ENCODE data around the gene ENTHD1. TPM values are rescaled to one million over a fixed set of nuclear protein-coding genes. Genes with fewer than 3 reads are reported as not detected.

Gene ENTHD1
- polyA plus RNA-seq, 1 donor from 2014 or later = not detected

- no peaks in the 10 kb centered on the region for H3K79me2 ChIP-seq (replicated peaks; ENCODE audit: insufficient read depth, low read length)
- H3K9me3 ChIP-seq (ENCODE audit: low read length) = no peaks in the 10 kb centered on the region
- TF ChIP-seq EP300 (conservative IDR thresholded peaks at IDR 0.05; ENCODE audit: poor library complexity, severe bottlenecking) = no peak
- TF ChIP-seq MXI1 (conservative IDR thresholded peaks at IDR 0.05; ENCODE audit: poor library complexity, severe bottlenecking) = no peak
- TF ChIP-seq TAF1 (IDR thresholded peaks at IDR 0.05; ENCODE audit: low read depth) = no peak
- TF ChIP-seq REST (IDR thresholded peaks at IDR 0.05; ENCODE audit: borderline replicate concordance) = no peak
- no peak for TF ChIP-seq SMC3 (conservative IDR thresholded peaks at IDR 0.05; ENCODE audit: poor library complexity)
- no peak for TF ChIP-seq RAD21 (conservative IDR thresholded peaks at IDR 0.05)
- no peak for TF ChIP-seq CTCF (IDR thresholded peaks at IDR 0.05; ENCODE audit: poor library complexity, severe bottlenecking)
- TF ChIP-seq EZH2 (IDR thresholded peaks at IDR 0.05; ENCODE audit: borderline replicate concordance, insufficient read depth, low read length, poor library complexity, severe bottlenecking) = no peak
- TF ChIP-seq POLR2AphosphoS5 (IDR thresholded peaks at IDR 0.05) = no peak
- no peaks in the 10 kb centered on the region for H3K27me3 ChIP-seq (ENCODE audit: insufficient read depth, low read depth, low read length)
- no peak overlapping the region for H3K9ac ChIP-seq (ENCODE audit: low read length)
- H4K20me1 ChIP-seq (ENCODE audit: insufficient read depth) = no peaks in the 10 kb centered on the region
- no peaks in the 10 kb centered on the region for H3K9me2 ChIP-seq (ENCODE audit: insufficient read depth, low read length)
- H2AFZ ChIP-seq (ENCODE audit: low read depth, low read length) = no peak overlapping the region
- H3F3A ChIP-seq (ENCODE audit: insufficient read depth, low read length, poor library complexity, severe bottlenecking) = no peaks in the 10 kb centered on the region
- H3K36me3 ChIP-seq (ENCODE audit: insufficient read depth, low read length) = no peaks in the 10 kb centered on the region
- H3K4me3 ChIP-seq (ENCODE audit: low read length) = no peak overlapping the region
- H3K4me2 ChIP-seq (ENCODE audit: low read length) = no peak overlapping the region
- no peak overlapping the region for H3K27ac ChIP-seq (ENCODE audit: low read length)
Observed at GRCh38 chr22:39819429-39819828, 74.1 kb downstream of the ENTHD1 start.

GRCh38 chr22:39818094-39818493 is 75.5 kb downstream of the ENTHD1 start:
- TF ChIP-seq TAF1 (IDR thresholded peaks at IDR 0.05; ENCODE audit: low read depth) = no peak
- TF ChIP-seq EZH2 (IDR thresholded peaks at IDR 0.05; ENCODE audit: borderline replicate concordance, insufficient read depth, low read length, poor library complexity, severe bottlenecking) = no peak
- no peak for TF ChIP-seq CTCF (IDR thresholded peaks at IDR 0.05; ENCODE audit: poor library complexity, severe bottlenecking)
- no peak for TF ChIP-seq SMC3 (conservative IDR thresholded peaks at IDR 0.05; ENCODE audit: poor library complexity)
- no peak for TF ChIP-seq MXI1 (conservative IDR thresholded peaks at IDR 0.05; ENCODE audit: poor library complexity, severe bottlenecking)
- TF ChIP-seq REST (IDR thresholded peaks at IDR 0.05; ENCODE audit: borderline replicate concordance) = no peak
- no peak for TF ChIP-seq EP300 (conservative IDR thresholded peaks at IDR 0.05; ENCODE audit: poor library complexity, severe bottlenecking)
- no peak for TF ChIP-seq RAD21 (conservative IDR thresholded peaks at IDR 0.05)
- TF ChIP-seq POLR2AphosphoS5 (IDR thresholded peaks at IDR 0.05) = no peak
- Histone ChIP-seq H3K79me2 (replicated peaks; ENCODE audit: insufficient read depth, low read length) (no peaks in the 10 kb centered on the region), H2AFZ (ENCODE audit: low read depth, low read length) (no peak overlapping the region), H3F3A (ENCODE audit: insufficient read depth, low read length, poor library complexity, severe bottlenecking) (no peaks in the 10 kb centered on the region), H3K27me3 (ENCODE audit: insufficient read depth, low read depth, low read length) (no peaks in the 10 kb centered on the region), H3K4me2 (ENCODE audit: low read length) (no peak overlapping the region), H4K20me1 (ENCODE audit: insufficient read depth) (no peaks in the 10 kb centered on the region), H3K36me3 (ENCODE audit: insufficient read depth, low read length) (no peaks in the 10 kb centered on the region), H3K9me2 (ENCODE audit: insufficient read depth, low read length) (no peaks in the 10 kb centered on the region), H3K9me3 (ENCODE audit: low read length) (no peaks in the 10 kb centered on the region), H3K27ac (ENCODE audit: low read length) (no peak overlapping the region), H3K4me3 (ENCODE audit: low read length) (no peak overlapping the region), H3K9ac (ENCODE audit: low read length) (no peak overlapping the region)
